ENCODE data around the gene TTC4. TPM values are rescaled to one million over a fixed set of nuclear protein-coding genes. Genes with fewer than 3 reads are reported as not detected.
"Not testable (repeated sequence)": the region's sequence is repeated elsewhere in the genome, so short reads cannot be mapped to it uniquely, and the experiment has no call there.

The TTC4 gene
- total and polyA plus RNA-seq, 10 donors = 12.1 to 28.5 (median 16.8) TPM

GRCh38 chr1:54772951-54773350, 57.3 kb downstream of the TTC4 start:
- intact Hi-C loops (cut with DNase I; ENCODE audit: low total_unique reads) = no loop called here
- Histone ChIP-seq H3K27ac (no peak overlapping the region), H3K4me3 (no peak overlapping the region), H3K9me3 (no peaks in the 10 kb centered on the region), H3K27me3 (replicated peaks in 1 of 7) (no peaks in the 10 kb centered on the region), H3K4me1 (no peaks in the 10 kb centered on the region), H3K36me3 (peaks cover 0 to 1% (median 0%) of the 10 kb centered on the region in 6 donors)
- DNase-seq = no peak
- TF ChIP-seq CTCF (IDR thresholded peaks at IDR 0.05 in 8 of 11, conservative IDR thresholded peaks at IDR 0.05 in 3 of 11) (no peak), POLR2AphosphoS5 (IDR thresholded peaks at IDR 0.05) (no peak)
- WGBS, 5 donors = 78 to 98% (median 85%) methylated on average over 2 of the region's 2 CpGs

GRCh38 chr1:54774820-54775498, 59.3 kb downstream of the TTC4 start:
- Histone ChIP-seq H3K27ac (no peak overlapping the region), H3K4me1 (no peaks in the 10 kb centered on the region), H3K27me3 (replicated peaks in 1 of 7) (no peaks in the 10 kb centered on the region), H3K9me3 (no peaks in the 10 kb centered on the region), H3K36me3 (peaks cover 0 to 8% (median 0%) of the 10 kb centered on the region in 6 donors), H3K4me3 (no peak overlapping the region)
- intact Hi-C loops (cut with DNase I; ENCODE audit: low total_unique reads) = no loop called here
- DNase-seq = no peak
- TF ChIP-seq CTCF (IDR thresholded peaks at IDR 0.05 in 8 of 11, conservative IDR thresholded peaks at IDR 0.05 in 3 of 11) (no peak), POLR2AphosphoS5 (IDR thresholded peaks at IDR 0.05) (no peak), POLR2A (IDR thresholded peaks at IDR 0.05) (no peak)
- WGBS, 5 donors = 65 to 80% (median 75%) methylated on average over 14 to 15 of the region's 15 CpGs

GRCh38 chr1:54775828-54776721, 60.4 kb downstream of the TTC4 start:
- 85 to 93% (median 85%) methylated on average over 16 of the region's 16 CpGs for WGBS, 5 donors
- H3K4me1 ChIP-seq; H3K27me3 ChIP-seq (replicated peaks in 1 of 7); H3K27ac ChIP-seq; intact Hi-C loops (cut with DNase I; ENCODE audit: low total_unique reads); DNase-seq; H3K4me3 ChIP-seq; H3K9me3 ChIP-seq: not testable (repeated sequence)
- H3K36me3 ChIP-seq = peaks cover 0 to 14% (median 0%) of the 10 kb centered on the region in 6 donors

GRCh38 chr1:54777011-54777410, 61.4 kb downstream of the TTC4 start:
- Histone ChIP-seq H3K4me3 (no peak overlapping the region), H3K9me3 (no peaks in the 10 kb centered on the region), H3K4me1 (peaks cover 0 to 10% (median 0%) of the 10 kb centered on the region in 6 donors), H3K27me3 (replicated peaks in 1 of 7) (peaks cover 0 to 16% (median 5%) of the 10 kb centered on the region in 7 donors), H3K36me3 (peaks cover 0 to 23% (median 0%) of the 10 kb centered on the region in 6 donors), H3K27ac (no peak overlapping the region)
- 74 to 88% (median 78%) methylated on average over 3 to 4 of the region's 4 CpGs for WGBS, 5 donors
- intact Hi-C loops (cut with DNase I; ENCODE audit: low total_unique reads) = no loop called here
- no peak for TF ChIP-seq POLR2A (IDR thresholded peaks at IDR 0.05)
- no peak for TF ChIP-seq CTCF (IDR thresholded peaks at IDR 0.05 in 8 of 11, conservative IDR thresholded peaks at IDR 0.05 in 3 of 11)
- no peak for TF ChIP-seq POLR2AphosphoS5 (IDR thresholded peaks at IDR 0.05)
- DNase-seq = no peak

Measured in spleen (tissue), 11 donors.